Measurements from ENCODE around the gene COPS7B. TPM values are rescaled to one million over a fixed set of nuclear protein-coding genes. Genes with fewer than 3 reads are reported as not detected.

COPS7B gene
- total RNA-seq, 2 donors from 2014 or later, result 49.8 to 58.3 TPM

- no peak overlapping the region for H3K27ac Mint-ChIP-seq
- no peaks in the 10 kb centered on the region for H3K9me3 Mint-ChIP-seq
- ATAC-seq, result no peak
- H3K36me3 Mint-ChIP-seq, result no peaks in the 10 kb centered on the region
- DNase-seq (ENCODE audit: low spot score in 2 of 2), result no peak
Observed at GRCh38 chr2:231820786-231821303, 34.6 kb downstream of the COPS7B start.

- no peak overlapping the region for H3K27ac Mint-ChIP-seq
- H3K36me3 Mint-ChIP-seq, result no peaks in the 10 kb centered on the region
- DNase-seq (ENCODE audit: low spot score in 2 of 2) (no peak), ATAC-seq (no peak)
- no peaks in the 10 kb centered on the region for H3K9me3 Mint-ChIP-seq
Observed at GRCh38 chr2:231821908-231822307, 35.7 kb downstream of the COPS7B start.

GRCh38 chr2:231853105-231853504, 66.9 kb downstream of the COPS7B start:
- no peak overlapping the region for H3K27ac Mint-ChIP-seq
- no peaks in the 10 kb centered on the region for H3K36me3 Mint-ChIP-seq
- H3K9me3 Mint-ChIP-seq, result no peaks in the 10 kb centered on the region
- DNase-seq (ENCODE audit: low spot score in 2 of 2) (no peak), ATAC-seq (no peak)

GRCh38 chr2:231854616-231855125, 68.4 kb downstream of the COPS7B start:
- Mint-ChIP-seq H3K27ac (no peak overlapping the region), H3K36me3 (no peaks in the 10 kb centered on the region), H3K9me3 (no peaks in the 10 kb centered on the region)
- ATAC-seq, result no peak
- no peak for DNase-seq (ENCODE audit: low spot score in 2 of 2)

GRCh38 chr2:231856959-231857358, 70.7 kb downstream of the COPS7B start:
- DNase-seq (ENCODE audit: low spot score in 2 of 2) (no peak), ATAC-seq (no peak)
- H3K27ac Mint-ChIP-seq, result no peak overlapping the region
- no peaks in the 10 kb centered on the region for H3K36me3 Mint-ChIP-seq
- H3K9me3 Mint-ChIP-seq, result no peaks in the 10 kb centered on the region

Other genes with a start within 250 kb of the COPS7B start
- not detected for gene TEX44, start 193.6 kb upstream of the COPS7B start, total RNA-seq
- 1,000 to 10,000 TPM; 1,703 to 2,175 TPM for gene PTMA, start 77.9 kb upstream of the COPS7B start, total RNA-seq
- gene PDE6D, start 5.2 kb upstream of the COPS7B start, total RNA-seq, result 10 to 100 TPM; 25.4 to 26.3 TPM
- under 1 TPM in 1 of 2 donors, not detected in 1; 0.41 TPM for gene NPPC, start 140.0 kb downstream of the COPS7B start, total RNA-seq
- gene DIS3L2, start 175.3 kb downstream of the COPS7B start, total RNA-seq, result 10 to 100 TPM; 19.9 to 44.0 TPM

Data from activated naive CD4-positive, alpha-beta T cell treated with anti-CD3 and anti-CD28 coated beads, Interleukin-2, amount 50 U/mL, for 72 hours (primary cell).